Common myeloid progenitor, CD34-positive (primary cell): ENCODE results near the gene ZIC2.
A peak's percentile ranks its signal among the peaks of the same experiment; 100 is the strongest.

Experiments
- CTCF ChIA-PET: fragments of 350-600 bp; sonication (Branson Sonifier 250); formaldehyde crosslinking; loops from one replicate; lab custom pipeline; 2021; ENCODE audit warnings: antibody characterized with exemption; lab: Charles Lee
- POLR2A ChIA-PET: fragments of 350-600 bp; sonication (Branson Sonifier 250); formaldehyde crosslinking; loops from one replicate; lab custom pipeline; 2021; ENCODE audit warnings: antibody characterized with exemption; lab: Charles Lee
- DNase-seq, 3 donors: peaks; one replicate each; pipeline versions ENCODE4 v3.0.0 to v3.0.0-alpha.2; 2013
- H3K27ac ChIP-seq, 2 experiments: 1 replicate in 1 of 2; 2 replicates in 1 of 2; pipeline ENCODE4 v1.7.0; 2013; ENCODE audit warnings: inconsistent platforms in 2 of 2, low read length in 2 of 2, mild to moderate bottlenecking in 2 of 2, low read depth in 1 of 2, moderate library complexity in 1 of 2; ENCODE audit not compliant: severe bottlenecking in 2 of 2, insufficient read depth in 1 of 2, poor library complexity in 1 of 2
- H3K27me3 ChIP-seq, 5 experiments: replicated peaks in 2 of 5; 1 replicate in 3 of 5; 2 replicates in 2 of 5; pipeline versions ENCODE4 v1.6.1 to v1.7.0; 2013; ENCODE audit warnings: low read length in 4 of 5, mild to moderate bottlenecking in 2 of 5, moderate library complexity in 2 of 5, inconsistent platforms in 1 of 5; ENCODE audit not compliant: insufficient read depth in 5 of 5, control insufficient read depth in 4 of 5
- H3K36me3 ChIP-seq, 4 experiments: 1 replicate in 2 of 4; 2 replicates in 2 of 4; pipeline versions ENCODE4 v1.6.1 to v1.7.0; 2013; ENCODE audit warnings: low read length in 3 of 4, control low read depth in 1 of 4, mild to moderate bottlenecking in 1 of 4; ENCODE audit not compliant: control insufficient read depth in 4 of 4, insufficient read depth in 4 of 4
- H3K4me1 ChIP-seq, 4 experiments: 1 replicate in 3 of 4; 2 replicates in 1 of 4; pipeline versions ENCODE4 v1.6.1 to v1.7.1; 2013; ENCODE audit warnings: low read length in 3 of 4, mild to moderate bottlenecking in 3 of 4, control low read depth in 1 of 4, inconsistent platforms in 1 of 4, moderate library complexity in 1 of 4; ENCODE audit not compliant: control insufficient read depth in 4 of 4, insufficient read depth in 4 of 4; ENCODE audit errors: control extremely low read depth in 1 of 4
- H3K4me3 ChIP-seq, 7 experiments: 1 replicate in 4 of 7; 2 replicates in 3 of 7; pipeline versions ENCODE4 v1.5.1 to v1.7.0; 2013; ENCODE audit warnings: mild to moderate bottlenecking in 7 of 7, low read length in 6 of 7, moderate library complexity in 6 of 7, inconsistent platforms in 2 of 7, low read depth in 2 of 7, control low read depth in 1 of 7; ENCODE audit not compliant: insufficient read depth in 4 of 7, control insufficient read depth in 1 of 7; ENCODE audit errors: extremely low read depth in 1 of 7
- H3K9me3 ChIP-seq, 5 experiments: 1 replicate in 4 of 5; 2 replicates in 1 of 5; pipeline versions ENCODE4 v1.6.1 to v1.7.1; 2013; ENCODE audit warnings: low read length in 4 of 5, mild to moderate bottlenecking in 2 of 5, inconsistent platforms in 1 of 5, low read depth in 1 of 5, moderate library complexity in 1 of 5; ENCODE audit not compliant: control insufficient read depth in 4 of 5, insufficient read depth in 2 of 5; ENCODE audit errors: control extremely low read depth in 1 of 5
- WGBS: methylation state at CpG from one replicate; pipeline ENCODE4 v1.1.5; 2013; ENCODE audit not compliant: insufficient coverage; 5-methylcytosine and 5-hydroxymethylcytosine counted together

ZIC2 gene

GRCh38 chr13:99977912-99978798, 3.4 kb upstream of the ZIC2 start:
- H3K9me3 ChIP-seq = peaks cover 0 to 5% (median 2%) of the 10 kb centered on the region in 5 experiments
- no peaks in the 10 kb centered on the region for H3K36me3 ChIP-seq
- ChIA-PET POLR2A (no interaction called here), CTCF (interaction anchor here (5.4 kb wide), 1 partner anchor 11 kb away, joined by 57 read pairs; no protein-coding TSS in a partner anchor)
- WGBS = 10% methylated on average over 38 of the region's 52 CpGs
- no peak overlapping the region for H3K4me3 ChIP-seq
- DNase-seq = peak in 1 of 3 donors; percentile 41
- H3K27me3 ChIP-seq = peaks cover 27 to 97% (median 54%) of the 10 kb centered on the region in 5 experiments
- H3K27ac ChIP-seq = no peak overlapping the region
- peaks cover 0 to 34% (median 26%) of the 10 kb centered on the region in 4 experiments for H3K4me1 ChIP-seq

DNA sequence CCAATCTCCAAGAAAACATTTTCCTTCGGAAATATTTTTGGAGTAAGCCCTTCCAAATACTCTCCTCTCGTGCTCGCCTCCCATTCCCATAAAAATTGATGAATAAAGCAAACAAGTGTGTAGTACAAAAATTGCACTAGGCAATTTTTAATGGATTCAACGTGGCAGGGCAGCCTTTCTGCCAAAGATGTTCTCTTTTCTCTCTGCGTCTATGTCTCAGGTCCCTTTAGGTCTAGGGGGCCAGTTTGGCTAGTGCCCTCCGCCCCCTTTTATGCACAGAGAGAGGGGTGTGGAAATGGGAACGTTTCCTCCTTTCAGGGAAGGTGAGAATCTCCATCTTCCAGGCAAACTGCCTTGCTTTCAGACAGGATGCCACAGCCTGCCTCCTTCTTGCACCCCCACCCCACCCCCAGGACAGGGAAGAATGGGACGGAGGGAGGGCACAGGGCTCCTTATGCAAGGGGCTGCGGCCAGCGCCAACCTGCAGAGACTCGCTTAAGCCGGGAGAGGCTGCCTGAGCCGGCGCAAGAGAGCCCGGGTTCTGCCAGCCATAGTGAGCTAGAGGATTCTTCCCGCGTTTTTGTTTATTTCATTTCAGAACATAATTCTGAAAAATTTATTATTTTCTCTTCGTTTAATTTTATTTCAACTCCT, 2.7 kb upstream of the ZIC2 start:
- Histone ChIP-seq H3K9me3 (peaks cover 0 to 7% (median 2%) of the 10 kb centered on the region in 5 experiments), H3K36me3 (no peaks in the 10 kb centered on the region), H3K27ac (no peak overlapping the region), H3K4me3 (no peak overlapping the region), H3K27me3 (peaks cover 25 to 97% (median 52%) of the 10 kb centered on the region in 5 experiments), H3K4me1 (peaks cover 0 to 37% (median 26%) of the 10 kb centered on the region in 4 experiments)
- DNase-seq = peak in 1 of 3 donors; percentile 28
- 6% methylated on average over 7 of the region's 18 CpGs for WGBS
- POLR2A ChIA-PET = no interaction called here
- CTCF ChIA-PET = interaction anchor here (5.4 kb wide), 1 partner anchor 10 kb away, joined by 57 read pairs; no protein-coding TSS in a partner anchor

- CTCF ChIA-PET = interaction anchor here (0.7 kb wide), 1 partner anchor 13 kb away, joined by 3 read pairs; no protein-coding TSS in a partner anchor
- WGBS = 4% methylated on average over 31 of the region's 59 CpGs
- H3K9me3 ChIP-seq = peaks cover 0 to 12% (median 2%) of the 10 kb centered on the region in 5 experiments
- peaks cover 0 to 37% (median 26%) of the 10 kb centered on the region in 4 experiments for H3K4me1 ChIP-seq
- POLR2A ChIA-PET = interaction anchor here (0.5 to 1.4 kb wide), 2 partner anchors 13 kb away, joined by 3 read pairs; no protein-coding TSS in a partner anchor
- H3K4me3 ChIP-seq = peak overlapping the region in 2 of 7 experiments; percentile 50 to 57
- no peak overlapping the region for H3K27ac ChIP-seq
- H3K27me3 ChIP-seq = peaks cover 23 to 97% (median 54%) of the 10 kb centered on the region in 5 experiments
- no peaks in the 10 kb centered on the region for H3K36me3 ChIP-seq
- peak in 1 of 3 donors; percentile 18 for DNase-seq
Measured at GRCh38 chr13:99979453-99980200, 2.0 kb upstream of the ZIC2 start.

DNA sequence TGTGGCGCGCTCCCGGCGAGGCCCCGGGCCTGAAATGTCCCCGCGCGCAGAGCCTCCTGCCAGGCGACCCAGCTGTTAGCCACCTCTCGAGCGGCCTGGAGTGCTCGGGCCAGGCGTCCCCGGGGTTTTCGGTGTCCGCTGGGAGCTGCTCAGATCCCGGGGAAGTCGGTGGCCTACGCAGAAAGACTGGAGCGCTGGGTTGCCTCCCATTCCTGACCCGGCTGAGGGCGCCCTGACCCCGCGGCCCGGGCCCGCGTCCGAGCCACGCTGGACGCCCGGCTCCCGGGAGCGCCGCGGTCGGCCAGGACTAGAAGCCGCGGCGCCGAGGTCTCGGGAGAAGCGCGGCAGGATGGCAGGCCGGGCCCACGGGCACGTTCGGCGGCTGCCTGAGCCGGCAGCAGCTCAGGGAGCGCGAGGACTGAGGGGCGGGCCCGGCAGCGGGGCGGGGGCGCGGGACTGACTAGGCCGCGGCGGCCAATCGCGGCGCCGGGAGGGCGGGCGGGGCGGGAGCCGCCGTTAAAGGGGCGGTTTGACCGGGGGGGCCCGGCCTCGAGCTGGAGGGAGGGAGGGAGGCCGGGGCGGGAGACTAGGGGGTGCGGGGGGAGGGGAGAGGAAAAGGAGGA, 1.3 kb upstream of the ZIC2 start:
- Histone ChIP-seq H3K36me3 (no peaks in the 10 kb centered on the region), H3K4me3 (peak overlapping the region in 3 of 7 experiments; percentile 32 to 57 (median 50)), H3K27ac (no peak overlapping the region), H3K27me3 (peaks cover 23 to 96% (median 52%) of the 10 kb centered on the region in 5 experiments), H3K4me1 (peaks cover 0 to 40% (median 26%) of the 10 kb centered on the region in 4 experiments), H3K9me3 (peaks cover 0 to 12% (median 2%) of the 10 kb centered on the region in 5 experiments)
- ChIA-PET CTCF (interaction anchor here (0.7 kb wide), 1 partner anchor 13 kb away, joined by 3 read pairs; no protein-coding TSS in a partner anchor), POLR2A (interaction anchor here (0.5 to 1.4 kb wide), 3 partner anchors 12 to 43 kb away, joined by 3 read pairs; no protein-coding TSS in a partner anchor)
- DNase-seq = peak in 2 of 3 donors; percentile 64 to 68
- WGBS = 1% methylated on average over 37 of the region's 76 CpGs

GRCh38 chr13:99980824-99981734, 505 bp upstream of the ZIC2 start:
- peak in 1 of 3 donors; percentile 37 for DNase-seq
- under 1% methylated on average over 71 of the region's 110 CpGs for whole genome bisulfite sequencing
- ChIA-PET CTCF (interaction anchor here (0.9 kb wide), 1 partner anchor 10 kb away, joined by 3 read pairs; no protein-coding TSS in a partner anchor), POLR2A (interaction anchor here (0.6 to 1.4 kb wide), 2 partner anchors 14 to 43 kb away, joined by 3 read pairs; no protein-coding TSS in a partner anchor)
- Histone ChIP-seq H3K9me3 (peaks cover 0 to 11% (median 0%) of the 10 kb centered on the region in 5 experiments), H3K27me3 (peaks cover 21 to 95% (median 47%) of the 10 kb centered on the region in 5 experiments), H3K27ac (no peak overlapping the region), H3K4me1 (peaks cover 0 to 40% (median 26%) of the 10 kb centered on the region in 4 experiments), H3K4me3 (peak overlapping the region in 3 of 7 experiments; percentile 8 to 48 (median 26)), H3K36me3 (no peaks in the 10 kb centered on the region)
